ENCODE measurements around the gene ZMIZ1.

The ZMIZ1 gene

DNA sequence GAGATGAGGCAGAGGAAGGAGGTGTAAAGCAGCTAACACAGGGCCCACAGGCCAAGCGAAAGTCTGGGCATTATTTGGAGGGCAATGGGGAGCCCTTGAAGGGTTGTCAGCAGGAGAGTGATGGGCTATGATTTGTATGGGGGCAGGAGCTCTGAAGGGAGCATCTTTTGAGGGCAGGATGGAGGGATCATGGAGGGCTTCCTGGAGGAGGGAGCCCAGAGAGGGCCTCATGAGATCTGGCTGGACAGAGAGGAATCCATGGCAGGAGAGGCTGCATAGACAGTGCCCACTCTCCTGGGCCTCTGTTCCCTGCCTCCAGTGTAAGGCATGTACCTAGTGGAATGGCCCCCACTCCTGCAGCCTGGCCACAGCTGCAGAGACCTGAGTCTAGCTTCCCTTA, 141.9 kb downstream of the ZMIZ1 start:
- no peak overlapping the region for H3K27ac Mint-ChIP-seq
- intact Hi-C loops (cut with micrococcal nuclease) = no loop called here
- no peaks in the 10 kb centered on the region for H3K4me1 Mint-ChIP-seq (ENCODE audit: low read depth)
- H3K36me3 Mint-ChIP-seq (ENCODE audit: low read depth) = peaks cover 97% of the 10 kb centered on the region
- no peak overlapping the region for H3K4me3 Mint-ChIP-seq
- no peaks in the 10 kb centered on the region for H3K9me3 Mint-ChIP-seq
- no peaks in the 10 kb centered on the region for H3K27me3 Mint-ChIP-seq

DNA sequence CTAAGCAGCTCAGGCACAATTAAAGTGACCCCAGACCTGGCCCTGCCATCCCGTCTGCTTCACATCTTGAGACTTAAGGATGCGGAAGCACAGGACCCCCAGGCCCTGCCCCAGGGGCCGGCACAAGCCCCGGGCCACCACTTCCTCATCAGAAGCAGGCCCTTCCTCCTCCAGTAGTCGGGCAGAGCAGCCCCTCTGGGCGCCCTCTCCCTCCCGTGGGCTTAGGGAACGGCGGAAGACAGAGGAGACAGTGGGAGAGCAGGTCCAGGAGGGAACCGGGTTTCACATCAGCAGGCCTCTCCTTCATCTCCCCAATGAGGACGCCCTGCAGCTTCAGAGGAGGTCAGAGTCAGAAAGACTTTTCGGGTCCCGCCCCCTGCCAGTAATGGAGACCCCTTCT, 142.8 kb downstream of the ZMIZ1 start:
- intact Hi-C loops (cut with micrococcal nuclease) = no loop called here
- no peaks in the 10 kb centered on the region for H3K4me1 Mint-ChIP-seq (ENCODE audit: low read depth)
- H3K9me3 Mint-ChIP-seq = no peaks in the 10 kb centered on the region
- no peaks in the 10 kb centered on the region for H3K27me3 Mint-ChIP-seq
- peaks cover 97% of the 10 kb centered on the region for H3K36me3 Mint-ChIP-seq (ENCODE audit: low read depth)
- H3K4me3 Mint-ChIP-seq = no peak overlapping the region
- no peak overlapping the region for H3K27ac Mint-ChIP-seq

GRCh38 chr10:79215531-79215930, 146.8 kb downstream of the ZMIZ1 start:
- intact Hi-C loops (cut with micrococcal nuclease) = no loop called here
- Mint-ChIP-seq H3K4me1 (ENCODE audit: low read depth) (peaks cover 4% of the 10 kb centered on the region), H3K4me3 (no peak overlapping the region), H3K9me3 (no peaks in the 10 kb centered on the region), H3K36me3 (ENCODE audit: low read depth) (peaks cover 97% of the 10 kb centered on the region), H3K27me3 (no peaks in the 10 kb centered on the region), H3K27ac (no peak overlapping the region)

DNA sequence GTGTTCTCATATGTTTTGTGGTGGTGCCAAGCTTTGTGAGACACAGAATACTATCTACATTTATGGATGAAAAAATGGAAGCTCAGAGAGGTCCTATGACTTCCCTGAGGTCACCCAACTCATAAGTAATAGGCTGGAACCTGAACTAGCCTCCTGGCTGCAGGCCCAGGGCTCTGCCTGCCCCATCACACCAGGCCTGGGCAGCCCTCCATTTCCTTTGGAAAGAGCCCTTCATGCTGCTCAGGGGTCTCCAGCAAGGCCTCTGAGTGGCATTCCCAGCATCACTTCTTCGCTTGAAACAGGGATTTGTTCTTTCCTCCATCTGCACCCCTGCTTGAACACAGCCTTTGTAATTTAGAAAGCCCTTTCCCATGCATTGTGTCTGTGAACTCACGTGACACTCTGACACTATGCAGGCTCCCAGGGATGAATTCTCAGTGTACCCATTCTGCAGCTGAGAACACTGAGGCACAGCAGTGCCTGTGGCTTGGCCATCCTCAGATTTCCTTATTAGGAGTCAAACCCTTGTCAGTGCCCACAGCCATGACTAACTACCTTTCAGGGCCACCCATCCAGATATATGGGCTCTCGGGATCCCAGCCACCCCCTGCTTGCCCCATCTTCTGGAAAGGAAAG, 150.7 kb downstream of the ZMIZ1 start:
- H3K27ac Mint-ChIP-seq = no peak overlapping the region
- no peaks in the 10 kb centered on the region for H3K9me3 Mint-ChIP-seq
- intact Hi-C loops (cut with micrococcal nuclease) = no loop called here
- peaks cover 33% of the 10 kb centered on the region for H3K4me1 Mint-ChIP-seq (ENCODE audit: low read depth)
- no peak overlapping the region for H3K4me3 Mint-ChIP-seq
- no peaks in the 10 kb centered on the region for H3K27me3 Mint-ChIP-seq
- H3K36me3 Mint-ChIP-seq (ENCODE audit: low read depth) = peaks cover 100% of the 10 kb centered on the region

- H3K36me3 Mint-ChIP-seq (ENCODE audit: low read depth) = peaks cover 100% of the 10 kb centered on the region
- H3K4me1 Mint-ChIP-seq (ENCODE audit: low read depth) = peaks cover 38% of the 10 kb centered on the region
- intact Hi-C loops (cut with micrococcal nuclease) = no loop called here
Measured at GRCh38 chr10:79220307-79220706, 151.5 kb downstream of the ZMIZ1 start.

DNA sequence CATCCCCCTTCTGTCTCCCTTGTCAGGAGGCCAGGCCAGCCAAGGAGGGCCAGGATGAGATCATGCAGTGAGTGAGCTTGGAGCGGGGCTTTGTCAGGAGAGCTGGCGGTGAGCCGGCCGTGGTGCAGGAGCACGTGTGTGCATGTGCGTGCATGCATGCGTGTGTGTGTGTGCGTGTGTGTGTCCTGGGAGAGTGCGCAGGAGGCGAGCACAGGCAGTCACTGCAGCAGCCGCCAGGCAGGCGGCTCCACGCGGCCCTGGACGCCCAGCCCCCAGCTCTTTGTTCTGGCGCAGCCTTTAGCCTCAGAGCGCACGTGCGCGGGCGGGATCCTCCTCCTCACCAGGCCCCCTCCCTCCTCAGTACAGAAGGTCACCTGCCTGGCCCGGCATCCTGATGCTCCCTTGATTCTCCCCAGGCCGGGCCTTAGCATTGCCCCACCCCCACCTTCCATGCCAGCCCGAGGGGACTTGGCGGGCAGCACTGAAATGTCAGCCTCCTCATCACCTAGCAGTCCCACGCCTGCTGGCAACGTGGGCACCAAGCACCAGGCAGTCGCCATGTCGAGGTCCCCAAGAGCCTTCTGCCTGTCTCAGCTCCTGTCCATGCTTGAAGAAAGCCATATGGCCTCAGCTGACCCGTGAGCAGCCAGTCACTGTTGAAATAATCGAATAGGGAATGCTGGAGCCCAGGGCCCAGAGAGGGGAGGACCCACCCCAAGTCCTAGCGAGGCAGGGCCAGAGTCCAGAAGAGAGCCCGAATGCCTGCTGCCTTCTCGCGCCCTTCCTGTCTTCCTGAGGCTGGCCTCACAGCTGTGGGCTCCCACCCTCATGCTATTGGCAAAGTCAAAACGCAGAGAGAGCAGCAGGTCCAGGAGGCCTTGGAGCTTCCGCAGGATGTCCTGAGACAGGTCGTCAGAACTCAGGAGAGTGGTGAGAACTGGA, 152.6 kb downstream of the ZMIZ1 start:
- H3K4me3 Mint-ChIP-seq = no peak overlapping the region
- peaks cover 44% of the 10 kb centered on the region for H3K4me1 Mint-ChIP-seq (ENCODE audit: low read depth)
- H3K27ac Mint-ChIP-seq = no peak overlapping the region
- intact Hi-C loops (cut with micrococcal nuclease) = no loop called here
- H3K9me3 Mint-ChIP-seq = no peaks in the 10 kb centered on the region
- H3K36me3 Mint-ChIP-seq (ENCODE audit: low read depth) = peaks cover 97% of the 10 kb centered on the region
- H3K27me3 Mint-ChIP-seq = no peaks in the 10 kb centered on the region

More at GRCh38 chr10:79220307-79220706, 151.5 kb downstream of the ZMIZ1 start:
- Mint-ChIP-seq H3K27me3 (no peaks in the 10 kb centered on the region), H3K4me3 (no peak overlapping the region), H3K9me3 (no peaks in the 10 kb centered on the region), H3K27ac (no peak overlapping the region)

DNA sequence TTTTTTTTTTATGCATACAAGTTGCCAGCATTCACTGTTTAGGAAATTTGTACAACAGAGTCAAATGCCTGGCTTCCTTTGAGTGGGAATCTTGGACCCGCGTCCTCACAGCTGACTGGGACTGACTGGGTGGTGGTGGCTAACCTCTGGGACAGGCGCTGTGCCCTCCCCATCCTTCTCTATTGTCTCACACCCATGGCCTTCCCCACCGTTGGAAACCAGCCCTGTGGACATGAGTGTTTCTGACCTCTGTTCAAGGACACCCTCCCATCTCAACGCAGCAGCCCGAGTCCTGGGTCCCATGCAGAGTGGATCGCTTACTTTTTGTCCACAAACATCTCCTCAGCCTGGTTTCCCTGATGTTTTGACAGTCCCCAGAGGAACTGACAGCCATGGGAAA, 153.4 kb downstream of the ZMIZ1 start:
- H3K27me3 Mint-ChIP-seq = no peaks in the 10 kb centered on the region
- no peaks in the 10 kb centered on the region for H3K9me3 Mint-ChIP-seq
- H3K36me3 Mint-ChIP-seq (ENCODE audit: low read depth) = peaks cover 97% of the 10 kb centered on the region
- no peak overlapping the region for H3K27ac Mint-ChIP-seq
- H3K4me1 Mint-ChIP-seq (ENCODE audit: low read depth) = peaks cover 47% of the 10 kb centered on the region
- intact Hi-C loops (cut with micrococcal nuclease) = no loop called here
- no peak overlapping the region for H3K4me3 Mint-ChIP-seq

DNA sequence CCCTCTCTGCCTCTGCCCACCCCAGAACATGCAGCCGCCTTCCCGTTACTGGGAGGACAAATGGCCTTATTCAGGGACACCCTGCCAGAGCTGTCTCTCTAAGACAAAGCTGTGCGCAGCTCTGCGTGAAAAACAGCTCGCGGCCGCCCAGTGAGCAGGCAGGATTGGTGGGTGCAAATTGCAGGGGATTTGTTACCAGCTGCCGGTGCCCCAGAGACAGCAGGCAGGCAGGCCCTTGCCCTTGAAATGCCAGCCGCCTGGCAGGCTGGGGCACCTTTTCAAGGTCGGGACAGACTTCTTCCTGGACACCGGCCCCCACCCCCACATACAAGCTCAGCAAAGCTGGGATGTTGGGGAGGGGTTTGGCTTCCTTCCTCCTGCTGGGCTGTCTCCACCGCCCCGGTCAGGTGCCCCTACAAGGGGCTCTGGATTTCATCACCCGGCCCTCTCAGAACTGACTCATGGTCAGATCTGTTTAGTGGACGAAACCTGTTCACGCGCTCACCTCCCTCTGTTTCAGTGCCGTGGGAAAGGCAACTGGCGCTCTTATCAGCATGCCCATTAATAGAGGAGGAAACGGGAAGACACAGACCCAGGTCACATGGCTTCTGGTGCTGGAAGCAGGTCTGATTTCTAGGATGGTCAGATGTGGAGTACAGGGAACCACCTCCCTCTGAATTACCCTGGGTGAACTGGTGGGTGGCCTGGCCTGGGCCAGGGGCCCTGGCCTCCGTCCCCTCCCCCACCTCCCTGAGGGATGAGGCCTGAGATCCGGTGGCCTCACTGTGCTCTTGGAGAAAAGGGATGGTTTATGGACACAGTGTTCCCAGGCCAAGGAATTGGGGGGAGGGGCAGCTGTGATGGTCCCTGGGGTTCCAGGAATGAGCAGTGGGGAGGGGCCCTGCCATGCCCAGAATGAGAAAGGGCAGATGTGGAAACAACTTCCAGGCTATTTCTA, 154.6 kb downstream of the ZMIZ1 start:
- intact Hi-C loops (cut with micrococcal nuclease) = no loop called here
- Mint-ChIP-seq H3K4me3 (no peak overlapping the region), H3K9me3 (no peaks in the 10 kb centered on the region), H3K36me3 (ENCODE audit: low read depth) (peaks cover 97% of the 10 kb centered on the region), H3K27me3 (no peaks in the 10 kb centered on the region), H3K4me1 (ENCODE audit: low read depth) (peaks cover 55% of the 10 kb centered on the region), H3K27ac (peak overlapping the region; percentile 13)

- intact Hi-C loops (cut with micrococcal nuclease) = no loop called here
- Mint-ChIP-seq H3K4me1 (ENCODE audit: low read depth) (peaks cover 56% of the 10 kb centered on the region), H3K36me3 (ENCODE audit: low read depth) (peaks cover 97% of the 10 kb centered on the region), H3K4me3 (no peak overlapping the region), H3K27me3 (no peaks in the 10 kb centered on the region), H3K27ac (no peak overlapping the region), H3K9me3 (no peaks in the 10 kb centered on the region)
Measured at GRCh38 chr10:79224263-79224949, 155.6 kb downstream of the ZMIZ1 start.

- peaks cover 97% of the 10 kb centered on the region for H3K36me3 Mint-ChIP-seq (ENCODE audit: low read depth)
- H3K4me1 Mint-ChIP-seq (ENCODE audit: low read depth) = peaks cover 58% of the 10 kb centered on the region
- no peak overlapping the region for H3K27ac Mint-ChIP-seq
- H3K27me3 Mint-ChIP-seq = no peaks in the 10 kb centered on the region
- intact Hi-C loops (cut with micrococcal nuclease) = no loop called here
- H3K9me3 Mint-ChIP-seq = no peaks in the 10 kb centered on the region
- no peak overlapping the region for H3K4me3 Mint-ChIP-seq
Measured at GRCh38 chr10:79224992-79225391, 156.2 kb downstream of the ZMIZ1 start.

DNA sequence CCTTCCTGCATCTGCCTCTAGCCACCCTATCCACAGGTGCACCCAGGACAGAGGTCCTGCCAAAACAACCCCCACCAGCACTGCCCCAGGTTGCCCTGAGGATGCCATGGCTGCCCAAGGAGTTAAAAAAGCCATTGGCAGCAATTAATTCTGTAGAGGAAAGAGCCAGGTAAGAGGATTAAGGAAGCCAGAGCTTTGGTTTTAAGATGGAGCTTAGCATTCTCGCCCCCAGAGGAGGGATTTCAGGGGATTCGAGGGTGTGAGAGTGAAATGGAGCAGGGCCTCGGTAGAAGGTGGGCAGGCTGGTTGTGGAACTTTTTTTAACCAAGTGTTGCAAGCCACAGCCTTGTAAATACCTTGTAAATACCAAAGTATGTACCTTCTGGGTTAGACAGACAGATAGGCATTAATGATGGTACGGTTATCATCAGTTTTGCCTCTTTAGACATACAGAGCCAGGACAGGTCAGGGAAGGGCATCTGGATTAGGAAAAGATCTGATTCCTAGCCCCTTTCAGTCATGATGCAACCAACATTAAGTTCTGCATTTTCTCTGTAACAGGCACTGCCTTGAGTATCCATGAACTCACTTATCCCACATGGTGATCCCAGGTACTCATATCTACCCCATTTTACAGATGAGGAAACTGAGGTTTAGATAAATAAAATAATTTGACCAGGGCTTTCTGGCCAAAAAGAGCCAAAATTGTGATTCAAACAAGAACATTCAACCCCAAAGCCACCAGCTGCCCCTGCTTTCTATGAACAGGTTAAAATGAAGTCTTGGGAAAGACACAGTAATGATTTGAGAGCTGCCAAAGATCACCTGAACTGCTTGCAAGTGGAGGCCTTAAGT, 157.9 kb downstream of the ZMIZ1 start:
- H3K36me3 Mint-ChIP-seq (ENCODE audit: low read depth) = peaks cover 97% of the 10 kb centered on the region
- intact Hi-C loops (cut with micrococcal nuclease) = no loop called here
- no peaks in the 10 kb centered on the region for H3K9me3 Mint-ChIP-seq
- no peak overlapping the region for H3K4me3 Mint-ChIP-seq
- H3K27me3 Mint-ChIP-seq = no peaks in the 10 kb centered on the region
- H3K27ac Mint-ChIP-seq = no peak overlapping the region
- H3K4me1 Mint-ChIP-seq (ENCODE audit: low read depth) = peaks cover 50% of the 10 kb centered on the region

GRCh38 chr10:79229071-79229541, 160.3 kb downstream of the ZMIZ1 start:
- Mint-ChIP-seq H3K4me3 (no peak overlapping the region), H3K27me3 (no peaks in the 10 kb centered on the region), H3K36me3 (ENCODE audit: low read depth) (peaks cover 97% of the 10 kb centered on the region), H3K27ac (no peak overlapping the region), H3K9me3 (no peaks in the 10 kb centered on the region), H3K4me1 (ENCODE audit: low read depth) (peaks cover 37% of the 10 kb centered on the region)
- intact Hi-C loops (cut with micrococcal nuclease) = no loop called here

Measured in dendritic cell treated with granulocyte-macrophage colony-stimulating factor and Interleukin-4, amounts not matched to agents 40 ng/mL and 50 ng/mL, for 4 days (primary cell).